ENCODE results near the gene MYL11. TPM values are rescaled to one million over a fixed set of nuclear protein-coding genes. Genes with fewer than 3 reads are reported as not detected.

The MYL11 gene
- total RNA-seq, 1 experiment from 2014 or later, result not detected

DNA sequence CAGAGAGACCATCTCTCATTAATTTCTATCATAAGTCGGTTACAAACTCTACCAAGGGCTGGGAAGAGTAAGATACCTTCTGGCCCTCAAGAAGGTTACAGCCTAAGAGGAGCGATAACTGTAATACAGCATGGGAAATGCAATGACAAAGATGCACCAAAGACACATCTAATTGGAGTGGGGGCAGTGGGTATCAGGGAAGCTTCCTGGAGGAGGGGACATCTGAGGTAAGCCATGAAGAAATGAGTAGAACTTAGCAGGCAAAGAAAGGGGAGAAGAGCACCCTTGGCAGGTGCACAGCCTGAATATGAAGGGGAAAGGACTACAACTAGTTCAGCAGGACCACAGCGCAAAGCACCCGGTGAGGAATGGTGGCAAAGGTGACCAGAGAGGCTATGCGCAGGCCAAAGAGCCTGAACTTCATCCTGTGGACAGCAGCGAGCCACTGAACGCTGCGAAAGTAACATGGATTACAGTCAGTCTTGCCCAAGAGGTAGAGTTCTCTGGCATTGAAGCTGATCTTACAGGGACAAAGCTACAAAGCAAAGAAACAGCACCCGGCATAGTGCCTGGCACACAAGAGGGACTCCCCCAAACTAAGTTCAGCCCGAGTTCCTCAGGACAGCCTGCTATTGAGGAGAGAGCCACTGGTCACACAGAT is 7.1 kb upstream of the MYL11 start:
- intact Hi-C loops (cut with micrococcal nuclease; ENCODE audit: unreplicated experiment) (no loop called here), in situ Hi-C loops (cut with HindIII; ENCODE audit: low pct_unique_long_range_greater_than_20kb, low sequenced_read_pairs) (no loop called here)
- no peak for DNase-seq (ENCODE audit: low read depth, low spot score)
- H3K9me3 ChIP-seq (ENCODE audit: control insufficient read depth, insufficient read depth, low read depth, low read length), result no peaks in the 10 kb centered on the region
- no peak for ATAC-seq
- ChIA-PET CTCF (interaction anchor here (0.6 kb wide), 1 partner anchor 261 kb away, joined by 5 read pairs; no protein-coding TSS in a partner anchor), POLR2A (no interaction called here)
- BruUV-seq (replicated peaks), result no TSS peak
- peak overlapping the region; percentile 80 to 85 for H3K4me3 ChIP-seq (ENCODE audit: low read depth in 2 of 2, low read length in 2 of 2)
- no peak for TF ChIP-seq POLR2AphosphoS5 (IDR thresholded peaks at IDR 0.05; ENCODE audit: low read depth, low read length)
- no peak for TF ChIP-seq SIN3A (IDR thresholded peaks at IDR 0.05; ENCODE audit: borderline replicate concordance, insufficient read depth, low read depth, low read length)
- no peak for TF ChIP-seq REST (IDR thresholded peaks at IDR 0.05; ENCODE audit: insufficient read depth in 1 of 2, low read depth in 2 of 2, low read length in 1 of 2)
- TF ChIP-seq TCF7L2 (IDR thresholded peaks at IDR 0.05; ENCODE audit: low read depth, low read length), result no peak
- TF ChIP-seq, protein P1, sequence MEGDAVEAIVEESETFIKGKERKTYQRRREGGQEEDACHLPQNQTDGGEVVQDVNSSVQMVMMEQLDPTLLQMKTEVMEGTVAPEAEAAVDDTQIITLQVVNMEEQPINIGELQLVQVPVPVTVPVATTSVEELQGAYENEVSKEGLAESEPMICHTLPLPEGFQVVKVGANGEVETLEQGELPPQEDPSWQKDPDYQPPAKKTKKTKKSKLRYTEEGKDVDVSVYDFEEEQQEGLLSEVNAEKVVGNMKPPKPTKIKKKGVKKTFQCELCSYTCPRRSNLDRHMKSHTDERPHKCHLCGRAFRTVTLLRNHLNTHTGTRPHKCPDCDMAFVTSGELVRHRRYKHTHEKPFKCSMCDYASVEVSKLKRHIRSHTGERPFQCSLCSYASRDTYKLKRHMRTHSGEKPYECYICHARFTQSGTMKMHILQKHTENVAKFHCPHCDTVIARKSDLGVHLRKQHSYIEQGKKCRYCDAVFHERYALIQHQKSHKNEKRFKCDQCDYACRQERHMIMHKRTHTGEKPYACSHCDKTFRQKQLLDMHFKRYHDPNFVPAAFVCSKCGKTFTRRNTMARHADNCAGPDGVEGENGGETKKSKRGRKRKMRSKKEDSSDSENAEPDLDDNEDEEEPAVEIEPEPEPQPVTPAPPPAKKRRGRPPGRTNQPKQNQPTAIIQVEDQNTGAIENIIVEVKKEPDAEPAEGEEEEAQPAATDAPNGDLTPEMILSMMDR (IDR thresholded peaks at IDR 0.05), result no peak
- peak overlapping the region; percentile 75 for H3K27ac ChIP-seq (ENCODE audit: low read length)
- H3K27me3 ChIP-seq (ENCODE audit: control insufficient read depth, insufficient read depth, low read length), result no peaks in the 10 kb centered on the region
- H3K36me3 ChIP-seq (ENCODE audit: control insufficient read depth, insufficient read depth, low read length), result peaks cover 6% of the 10 kb centered on the region
- 0 out of 2 replicates have a peak, but pooled peaks cover 7% of the 10 kb centered on the region for H3K4me1 ChIP-seq (ENCODE audit: control insufficient read depth, insufficient read depth, low read length)

DNA sequence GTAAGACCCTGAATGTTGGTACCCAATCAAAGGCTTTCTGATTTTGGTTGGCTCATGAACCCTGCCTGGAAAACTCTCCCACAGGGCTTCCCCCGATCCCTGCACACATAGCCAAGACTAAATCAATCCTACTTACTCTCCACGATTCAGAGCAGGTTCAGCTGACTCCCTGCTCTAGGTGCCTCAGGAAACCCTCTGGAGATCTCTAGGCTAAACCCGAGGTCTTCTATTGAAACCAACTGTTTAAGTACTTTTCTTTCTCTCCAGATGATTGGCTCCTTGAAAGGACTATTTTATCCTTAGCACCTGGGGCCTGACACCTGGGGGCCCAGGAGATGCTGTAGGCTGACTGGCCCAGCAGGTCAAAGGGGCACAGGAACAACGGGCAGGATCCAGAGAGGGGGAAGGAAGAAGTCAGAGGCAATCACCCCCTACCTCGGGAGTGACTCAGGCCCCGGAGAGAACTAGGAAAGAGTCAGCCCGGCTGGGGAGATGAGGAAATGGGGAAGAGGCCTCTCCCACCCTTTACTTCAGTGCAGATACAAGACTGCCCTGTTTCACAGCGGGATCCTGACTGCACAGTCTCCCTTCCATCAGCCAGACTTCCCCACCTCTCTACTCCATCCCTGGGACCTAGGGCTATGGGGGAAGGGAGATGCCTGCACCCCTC is 6.3 kb upstream of the MYL11 start:
- BruUV-seq (replicated peaks), result no TSS peak
- intact Hi-C loops (cut with micrococcal nuclease; ENCODE audit: unreplicated experiment) (no loop called here), in situ Hi-C loops (cut with HindIII; ENCODE audit: low pct_unique_long_range_greater_than_20kb, low sequenced_read_pairs) (no loop called here)
- POLR2A ChIA-PET, result no interaction called here
- CTCF ChIA-PET, result no interaction called here
- Histone ChIP-seq H3K4me3 (ENCODE audit: low read depth in 2 of 2, low read length in 2 of 2) (peak overlapping the region; percentile 80 to 85), H3K36me3 (ENCODE audit: control insufficient read depth, insufficient read depth, low read length) (peaks cover 6% of the 10 kb centered on the region), H3K9me3 (ENCODE audit: control insufficient read depth, insufficient read depth, low read depth, low read length) (no peaks in the 10 kb centered on the region), H3K4me1 (ENCODE audit: control insufficient read depth, insufficient read depth, low read length) (0 out of 2 replicates have a peak, but pooled peaks cover 7% of the 10 kb centered on the region), H3K27ac (ENCODE audit: low read length) (peak overlapping the region; percentile 75), H3K27me3 (ENCODE audit: control insufficient read depth, insufficient read depth, low read length) (no peaks in the 10 kb centered on the region)
- TF ChIP-seq SIN3A (IDR thresholded peaks at IDR 0.05; ENCODE audit: borderline replicate concordance, insufficient read depth, low read depth, low read length) (no peak), REST (IDR thresholded peaks at IDR 0.05; ENCODE audit: insufficient read depth in 1 of 2, low read depth in 2 of 2, low read length in 1 of 2) (no peak), POLR2AphosphoS5 (IDR thresholded peaks at IDR 0.05; ENCODE audit: low read depth, low read length) (no peak), TCF7L2 (IDR thresholded peaks at IDR 0.05; ENCODE audit: low read depth, low read length) (no peak)
- TF ChIP-seq, protein P1 (IDR thresholded peaks at IDR 0.05), result no peak
- no peak for ATAC-seq
- DNase-seq (ENCODE audit: low read depth, low spot score), result no peak
